H1 (cell line): ENCODE results near the gene KLK6. TPM values are rescaled to one million over a fixed set of nuclear protein-coding genes. Genes with fewer than 3 reads are reported as not detected.
A peak's percentile ranks its signal among the peaks of the same experiment; 100 is the strongest.

ENCODE experiments used
- CTCF ChIA-PET: fragments of 300-600 bp; sonication (Branson Sonifier 250); formaldehyde crosslinking; loops from one replicate; lab custom pipeline; 2021; ENCODE audit not compliant: partially characterized antibody; lab: Charles Lee
- POLR2A ChIA-PET: fragments of 300-600 bp; sonication (Branson Sonifier 250); formaldehyde crosslinking; loops from one replicate; lab custom pipeline; 2021; ENCODE audit warnings: inconsistent platforms; ENCODE audit not compliant: partially characterized antibody; lab: Charles Lee
- DNase-seq, 2 experiments: peaks; one replicate each; pipeline versions ENCODE4 v3.0.0 to v3.0.0-alpha.2; 2010 to 2022; ENCODE audit warnings: low spot score in 2 of 2, low read depth in 1 of 2, mixed read lengths in 1 of 2
- FAIRE-seq: peaks from 2 replicates; lab custom pipeline; 2011; peaks lifted over from hg19 to GRCh38; lab: Jason Lieb, UNC
- H2AFZ ChIP-seq: 2 replicates; pipeline ENCODE4 v1.8.1; 2012; ENCODE audit warnings: low read length, inconsistent platforms
- H2AK5ac ChIP-seq: 2 replicates; pipeline ENCODE4 v1.6.1; 2013; ENCODE audit warnings: low read depth, low read length
- H2BK120ac ChIP-seq: replicated peaks from 2 replicates; pipeline ENCODE3; 2013; ENCODE audit warnings: low read depth, low read length, inconsistent platforms
- H2BK12ac ChIP-seq: 2 replicates; pipeline ENCODE4 v1.6.1; 2013; ENCODE audit warnings: low read depth, low read length
- H2BK15ac ChIP-seq: 2 replicates; pipeline ENCODE4 v1.6.1; 2013; ENCODE audit warnings: low read length
- H2BK20ac ChIP-seq: 2 replicates; pipeline ENCODE4 v1.6.1; 2013; ENCODE audit warnings: low read length
- H2BK5ac ChIP-seq: 2 replicates; pipeline ENCODE4 v1.6.1; 2013; ENCODE audit warnings: low read depth, low read length
- H3K14ac ChIP-seq: 2 replicates; pipeline ENCODE4 v1.6.1; 2013; ENCODE audit warnings: inconsistent platforms; ENCODE audit not compliant: insufficient read length
- H3K18ac ChIP-seq: 2 replicates; pipeline ENCODE4 v1.6.1; 2013; ENCODE audit warnings: low read length; ENCODE audit errors: extremely low read depth
- H3K23ac ChIP-seq: 2 replicates; pipeline ENCODE4 v1.6.1; 2013; ENCODE audit warnings: inconsistent platforms; ENCODE audit not compliant: insufficient read length
- H3K23me2 ChIP-seq: 2 replicates; pipeline ENCODE4 v1.6.1; 2013; ENCODE audit warnings: low read depth, low read length
- H3K27ac ChIP-seq: 2 replicates; pipeline ENCODE4 v1.6.1; 2011; ENCODE audit warnings: low read depth, low read length, inconsistent platforms
- H3K27me3 ChIP-seq, 4 experiments: replicated peaks in 1 of 4; 1 replicate in 1 of 4; 2 replicates in 3 of 4; pipeline versions ENCODE4 v1.6.1 to v1.8.1; 2011 to 2013; ENCODE audit warnings: low read length in 3 of 4, mild to moderate bottlenecking in 3 of 4, inconsistent platforms in 2 of 4, mixed read lengths in 2 of 4, moderate library complexity in 1 of 4; ENCODE audit not compliant: control insufficient read depth in 3 of 4, insufficient read depth in 3 of 4; ENCODE audit errors: extremely low read depth in 1 of 4
- H3K36me3 ChIP-seq, 4 experiments: 2 replicates each; pipeline versions ENCODE4 v1.6.1 to v1.8.1; 2011 to 2013; ENCODE audit warnings: mild to moderate bottlenecking in 4 of 4, low read length in 3 of 4, moderate library complexity in 2 of 4, control low read depth in 1 of 4, inconsistent platforms in 1 of 4; ENCODE audit not compliant: insufficient read depth in 4 of 4, control insufficient read depth in 2 of 4
- H3K4ac ChIP-seq: replicated peaks from 2 replicates; pipeline ENCODE3; 2013; ENCODE audit warnings: low read length, low read depth, mixed read lengths, inconsistent platforms; ENCODE audit not compliant: insufficient read length
- H3K4me1 ChIP-seq, 4 experiments: replicated peaks in 1 of 4; 1 replicate in 1 of 4; 2 replicates in 3 of 4; pipeline versions ENCODE4 v1.6.1 to v1.8.1; 2011 to 2013; ENCODE audit warnings: low read length in 3 of 4, inconsistent platforms in 2 of 4, mixed read lengths in 1 of 4; ENCODE audit not compliant: insufficient read depth in 4 of 4, control insufficient read depth in 3 of 4
- H3K4me2 ChIP-seq, 2 experiments: 2 replicates each; pipeline versions ENCODE4 v1.6.1 to v1.8.1; 2011 to 2013; ENCODE audit warnings: low read depth in 2 of 2, low read length in 2 of 2, control low read depth in 1 of 2, inconsistent platforms in 1 of 2, mild to moderate bottlenecking in 1 of 2; ENCODE audit not compliant: insufficient read depth in 1 of 2
- H3K4me3 ChIP-seq, 4 experiments: fragments of 200-600, 300-600 bp in 1 of 4; sonication (generic), shearing (Covaris generic), sonication (Bioruptor Twin) in 1 of 4; 2 replicates each; pipeline versions ENCODE4 v1.5.1 to v1.8.1; 2011 to 2016; ENCODE audit warnings: low read length in 4 of 4, low read depth in 3 of 4, control low read depth in 2 of 4, inconsistent platforms in 2 of 4, mild to moderate bottlenecking in 2 of 4, mixed read lengths in 1 of 4, moderate library complexity in 1 of 4; ENCODE audit not compliant: insufficient read depth in 2 of 4; ENCODE audit errors: extremely low read depth in 1 of 4
- H3K56ac ChIP-seq: replicated peaks from 2 replicates; pipeline ENCODE3; 2013; ENCODE audit warnings: low read depth, mild to moderate bottlenecking, mixed read lengths, low read length, inconsistent platforms; ENCODE audit not compliant: insufficient read length
- H3K79me1 ChIP-seq: 2 replicates; pipeline ENCODE4 v1.6.1; 2013; ENCODE audit warnings: low read depth, low read length, control low read depth
- H3K79me2 ChIP-seq, 2 experiments: 2 replicates each; pipeline versions ENCODE4 v1.6.1 to v1.8.1; 2012 to 2013; ENCODE audit warnings: low read length in 2 of 2, mild to moderate bottlenecking in 2 of 2, inconsistent platforms in 1 of 2; ENCODE audit not compliant: insufficient read depth in 2 of 2, control insufficient read depth in 1 of 2
- H3K9ac ChIP-seq, 4 experiments: replicated peaks in 1 of 4; 1 replicate in 1 of 4; 2 replicates in 3 of 4; pipeline versions ENCODE4 v1.6.1 to v1.8.1; 2011 to 2013; ENCODE audit warnings: low read depth in 3 of 4, low read length in 3 of 4, control low read depth in 2 of 4, mild to moderate bottlenecking in 2 of 4, moderate library complexity in 2 of 4, inconsistent platforms in 1 of 4; ENCODE audit errors: extremely low read depth in 1 of 4
- H3K9me3 ChIP-seq, 2 experiments: 2 replicates each; pipeline versions ENCODE4 v1.6.1 to v1.8.1; 2012 to 2013; ENCODE audit warnings: mild to moderate bottlenecking in 2 of 2, moderate library complexity in 2 of 2, control low read depth in 1 of 2, inconsistent platforms in 1 of 2, low read depth in 1 of 2, low read length in 1 of 2, mixed read lengths in 1 of 2; ENCODE audit not compliant: insufficient read depth in 2 of 2
- H4K20me1 ChIP-seq, 2 experiments: replicated peaks in 1 of 2; 2 replicates each; pipeline versions ENCODE3 to v1.8.1; 2011 to 2013; ENCODE audit warnings: inconsistent platforms in 2 of 2, low read length in 2 of 2, mild to moderate bottlenecking in 1 of 2; ENCODE audit not compliant: insufficient read depth in 2 of 2, control insufficient read depth in 1 of 2
- H4K5ac ChIP-seq: 2 replicates; pipeline ENCODE4 v1.6.1; 2013; ENCODE audit warnings: low read length, low read depth, mixed read lengths, inconsistent platforms; ENCODE audit not compliant: insufficient read length
- H4K8ac ChIP-seq: 2 replicates; pipeline ENCODE4 v1.8.0; 2013; ENCODE audit warnings: mild to moderate bottlenecking, moderate library complexity, low read length, inconsistent platforms; ENCODE audit not compliant: insufficient read depth; ENCODE audit errors: extremely low read depth
- H4K91ac ChIP-seq: replicated peaks from 2 replicates; pipeline ENCODE3; 2013; ENCODE audit warnings: low read length, mixed read lengths, inconsistent platforms; ENCODE audit not compliant: insufficient read length
- CBX8 ChIP-seq: fragments of 300-800, 300-1000 bp; sonication (generic); IDR thresholded peaks from 2 replicates; pipeline ENCODE4 v1.7.1; 2016; ENCODE audit warnings: low read depth, low read length, borderline replicate concordance
- CREB1 ChIP-seq: IDR thresholded peaks from 2 replicates; pipeline ENCODE4 v1.6.1; 2012; ENCODE audit warnings: inconsistent platforms
- EP300 ChIP-seq, 2 experiments: IDR thresholded peaks; 1 replicate in 1 of 2; 2 replicates in 1 of 2; pipeline ENCODE4 v1.6.1; 2011 to 2012; ENCODE audit warnings: low read depth in 2 of 2, low read length in 2 of 2, mild to moderate bottlenecking in 2 of 2, borderline replicate concordance in 1 of 2, inconsistent platforms in 1 of 2, moderate library complexity in 1 of 2
- HDAC2 ChIP-seq, 2 experiments: fragments of 300-600 bp in 1 of 2; sonication (generic) in 1 of 2; IDR thresholded peaks; 2 replicates each; pipeline ENCODE4 v1.6.1; 2011 to 2012; ENCODE audit warnings: low read depth in 2 of 2, low read length in 2 of 2, mild to moderate bottlenecking in 2 of 2, moderate library complexity in 2 of 2, borderline replicate concordance in 1 of 2, inconsistent platforms in 1 of 2
- POLR2AphosphoS5 ChIP-seq: IDR thresholded peaks from 2 replicates; pipeline ENCODE4 v1.6.1; 2011; ENCODE audit warnings: low read depth, low read length
- RNF2 ChIP-seq: fragments of 200-900, 300-1000 bp; sonication (generic); IDR thresholded peaks from 2 replicates; pipeline ENCODE4 v1.7.1; 2016; ENCODE audit warnings: borderline replicate concordance, low read depth, mild to moderate bottlenecking, antibody characterized with exemption, low read length; ENCODE audit not compliant: poor library complexity, severe bottlenecking; ENCODE audit errors: missing control alignments
- SIRT6 ChIP-seq: IDR thresholded peaks from one replicate; pipeline ENCODE4 v1.7.1; 2012; ENCODE audit warnings: low read length, inconsistent platforms
- SP1 ChIP-seq: IDR thresholded peaks from 2 replicates; pipeline ENCODE4 v1.6.1; 2011; ENCODE audit warnings: low read depth, low read length
- SP4 ChIP-seq: IDR thresholded peaks from 2 replicates; pipeline ENCODE4 v1.6.1; 2012; ENCODE audit warnings: low read length, inconsistent platforms
- TAF1 ChIP-seq: IDR thresholded peaks from 2 replicates; pipeline ENCODE4 v1.6.1; 2011; ENCODE audit warnings: mild to moderate bottlenecking, low read depth, low read length
- TAF7 ChIP-seq: optimal IDR thresholded peaks from 2 replicates; pipeline ENCODE3; 2011; ENCODE audit warnings: low read depth, mild to moderate bottlenecking, inconsistent platforms, low read length, moderate library complexity, borderline replicate concordance
- TBP ChIP-seq: IDR thresholded peaks from 2 replicates; pipeline ENCODE4 v1.6.1; 2011; ENCODE audit warnings: low read depth, low read length, improper control_type of control experiment
- TCF12 ChIP-seq: IDR thresholded peaks from 2 replicates; pipeline ENCODE4 v1.6.1; 2011; ENCODE audit warnings: low read depth, mild to moderate bottlenecking, low read length
- WGBS, 2 experiments: shearing (Covaris generic) in 1 of 2; methylation state at CpG; one replicate each; pipeline versions ENCODE4 v1.1.6 to v1.1.7; 2013 to 2015; ENCODE audit warnings: low lambda C conversion rate in 2 of 2, mixed read lengths in 2 of 2, inconsistent platforms in 1 of 2, low coverage in 1 of 2, missing lambda C conversion rate in 1 of 2; ENCODE audit not compliant: insufficient replicate concordance in 2 of 2, insufficient coverage in 1 of 2, insufficient read length in 1 of 2; ENCODE audit errors: extremely low coverage in 1 of 2, missing lambda C conversion rate in 1 of 2; 5-methylcytosine and 5-hydroxymethylcytosine counted together
- polyA plus RNA-seq, 7 experiments: library from polyadenylated mRNA; depleted of rRNA in 3 of 7; stranded (reverse) in 5 of 7; unstranded in 2 of 7; fragments of >200 nt in 5 of 7; fragments of 200-250 nt in 2 of 7; gene quantifications; 1 replicate in 5 of 7; 2 replicates in 1 of 7; 4 replicates in 1 of 7; pipeline versions ENCODE4 v1.2.1 to v1.2.3, GENCODE V29; 2011 to 2013; ENCODE audit warnings: missing spikeins in 2 of 7, mixed read lengths in 2 of 7
- total RNA-seq: library from RNA; stranded (reverse); fragmentation: NEBNext Ultra II Directional; extraction: Animal tissue kit (Norgen Biotek cat#: 25700); gene quantifications from 2 replicates; pipeline ENCODE4 v1.2.1, GENCODE V29; 2021

The KLK6 gene
- total and polyA plus RNA-seq, 2 of the 8 experiments (the other 6 are each of a cell fraction or from before 2014, with no cell fraction given), result 0.69 to 3.2 TPM

- H3K27me3 ChIP-seq, result peaks cover 21 to 42% (median 33%) of the 10 kb centered on the region in 4 experiments
- no peak overlapping the region for H3K27ac ChIP-seq
- H2BK12ac ChIP-seq, result no peak overlapping the region
- H3K18ac ChIP-seq, result no peak overlapping the region
- H4K20me1 ChIP-seq, result peaks cover 0 to 2% of the 10 kb centered on the region in 2 experiments
- peak overlapping the region; percentile 80 to 91 for H3K4me2 ChIP-seq
- peak in 1 of 2 experiments; percentile 49 for DNase-seq
- H2BK15ac ChIP-seq, result no peak overlapping the region
- H3K9me3 ChIP-seq, result no peaks in the 10 kb centered on the region
- no peaks in the 10 kb centered on the region for H3K36me3 ChIP-seq
- H2BK5ac ChIP-seq, result no peak overlapping the region
- H4K5ac ChIP-seq, result no peak overlapping the region
- no peak overlapping the region for H3K56ac ChIP-seq
- no peaks in the 10 kb centered on the region for H3K79me2 ChIP-seq
- WGBS, 2 experiments, result 30% methylated on average over 18 of the region's 21 CpGs; no CpG with 5 or more reads in 1 of the 2 experiments
- no peak for FAIRE-seq
- peaks cover 16% of the 10 kb centered on the region for H3K23me2 ChIP-seq
- H3K23ac ChIP-seq, result no peak overlapping the region
- no peak overlapping the region for H4K8ac ChIP-seq
- H4K91ac ChIP-seq, result no peak overlapping the region
- no peak overlapping the region for H2AFZ ChIP-seq
- ChIA-PET POLR2A (interaction anchor here (1.0 to 5.3 kb wide), 3 partner anchors 9 to 116 kb away, joined by 3 to 36 read pairs (median 26); no protein-coding TSS in a partner anchor), CTCF (interaction anchor here (0.6 to 2.3 kb wide), 3 partner anchors 10 to 183 kb away, joined by 3 to 17 read pairs (median 4); no protein-coding TSS in a partner anchor)
- H3K9ac ChIP-seq, result no peak overlapping the region
- no peak overlapping the region for H2BK120ac ChIP-seq
- H3K4me1 ChIP-seq, result peaks cover 0 to 12% (median 8%) of the 10 kb centered on the region in 4 experiments; a peak in 5 of 7 replicates
- no peaks in the 10 kb centered on the region for H3K79me1 ChIP-seq
- no peak overlapping the region for H3K4ac ChIP-seq
- no peak overlapping the region for H2AK5ac ChIP-seq
- H3K4me3 ChIP-seq, result peak overlapping the region in 3 of 4 experiments; percentile 12 to 55 (median 24); a peak in 5 of 8 replicates
- H3K14ac ChIP-seq, result no peak overlapping the region
- H2BK20ac ChIP-seq, result no peak overlapping the region
- TF ChIP-seq HDAC2 (IDR thresholded peaks at IDR 0.05; ENCODE audit: borderline replicate concordance in 1 of 2, low read depth in 2 of 2, low read length in 2 of 2), result no peak
- TF ChIP-seq TBP, result no peak
- no peak for TF ChIP-seq POLR2AphosphoS5
- TF ChIP-seq SP1, result no peak
- TF ChIP-seq RNF2, result peak; percentile 57
- no peak for TF ChIP-seq TAF1
- no peak for TF ChIP-seq TCF12
- no peak for TF ChIP-seq CREB1
- no peak for TF ChIP-seq EP300 (IDR thresholded peaks at IDR 0.05; ENCODE audit: borderline replicate concordance in 1 of 2, low read depth in 2 of 2, low read length in 2 of 2)
- TF ChIP-seq CBX8, result no peak
- no peak for TF ChIP-seq SIRT6
- no peak for TF ChIP-seq TAF7
- no peak for TF ChIP-seq SP4
Observed at GRCh38 chr19:50912102-50912599, 57.2 kb downstream of the KLK6 start.
